IMR-90 (cell line): ENCODE data around the gene HTR5A. TPM values are rescaled to one million over a fixed set of nuclear protein-coding genes. Genes with fewer than 3 reads are reported as not detected.

Experiments used
- ATAC-seq: fragments of 200-7000 bp; cut with Tn5 transposase; 2 replicates; pipeline ENCODE4 v1.9.1; 2020; ENCODE audit warnings: low read depth, mild to moderate bottlenecking, moderate library complexity
- BruUV-seq: library from RNA; stranded (reverse); fragments of 400-500 nt; replicated peaks from 2 replicates; lab custom pipeline; 2021; lab: Mats Ljungman, UMichigan
- CTCF ChIA-PET: fragments of 300-600 bp; formaldehyde crosslinking; extraction: SDS; loops from one replicate; lab custom pipeline; 2021; ENCODE audit warnings: antibody characterized with exemption; lab: Yijun Ruan, JAX
- POLR2A ChIA-PET: fragments of 300-600 bp; sonication (Branson Sonifier 250); formaldehyde crosslinking; loops from one replicate; lab custom pipeline; 2022; ENCODE audit warnings: antibody characterized with exemption; ENCODE audit not compliant: unreplicated experiment; lab: Charles Lee
- DNase-seq: peaks from one replicate; pipeline ENCODE4 v3.0.0; 2013
- H2AFZ ChIP-seq: replicated peaks from 2 replicates; pipeline ENCODE3; 2013; ENCODE audit warnings: low read length, mild to moderate bottlenecking; ENCODE audit not compliant: poor library complexity
- H2AK5ac ChIP-seq: 2 replicates; pipeline ENCODE4 v1.6.1; 2013; ENCODE audit warnings: low read depth, low read length, inconsistent platforms
- H2AK9ac ChIP-seq: replicated peaks from 2 replicates; pipeline ENCODE3; 2013; ENCODE audit warnings: mild to moderate bottlenecking, low read depth, low read length, moderate library complexity; ENCODE audit not compliant: poor library complexity
- H2BK120ac ChIP-seq: 2 replicates; pipeline ENCODE4 v1.6.1; 2013; ENCODE audit warnings: low read depth, low read length, inconsistent platforms
- H2BK15ac ChIP-seq: 3 replicates; pipeline ENCODE4 v1.6.1; 2013; ENCODE audit warnings: low read depth, low read length, inconsistent platforms
- H2BK20ac ChIP-seq: 2 replicates; pipeline ENCODE4 v1.6.1; 2013; ENCODE audit warnings: low read depth, mild to moderate bottlenecking, inconsistent platforms, low read length, moderate library complexity
- H2BK5ac ChIP-seq: 2 replicates; pipeline ENCODE4 v1.6.1; 2013; ENCODE audit warnings: mild to moderate bottlenecking, low read depth, low read length, inconsistent platforms; ENCODE audit not compliant: poor library complexity, severe bottlenecking
- H3K14ac ChIP-seq: replicated peaks from 2 replicates; pipeline ENCODE4 v1.6.1; 2013; ENCODE audit warnings: low read depth, low read length, inconsistent platforms
- H3K18ac ChIP-seq: 2 replicates; pipeline ENCODE4 v1.6.1; 2013; ENCODE audit warnings: low read depth, low read length, control low read depth
- H3K23ac ChIP-seq: 2 replicates; pipeline ENCODE4 v1.6.1; 2013; ENCODE audit warnings: low read depth, low read length, inconsistent platforms
- H3K27ac ChIP-seq: 2 replicates; pipeline ENCODE4 v1.5.1; 2013; ENCODE audit warnings: mild to moderate bottlenecking, control low read depth, low read length; ENCODE audit not compliant: insufficient read depth
- H3K27me3 ChIP-seq: 2 replicates; pipeline ENCODE4 v1.6.1; 2013; ENCODE audit warnings: low read length; ENCODE audit not compliant: control insufficient read depth, insufficient read depth
- H3K36me3 ChIP-seq: 2 replicates; pipeline ENCODE4 v1.6.1; 2013; ENCODE audit warnings: low read length, mixed read lengths; ENCODE audit not compliant: control insufficient read depth, insufficient read depth
- H3K4ac ChIP-seq: 2 replicates; pipeline ENCODE4 v1.6.1; 2013; ENCODE audit warnings: low read depth, low read length, inconsistent platforms
- H3K4me1 ChIP-seq: 2 replicates; pipeline ENCODE4 v1.6.1; 2013; ENCODE audit warnings: low read length, mixed read lengths; ENCODE audit not compliant: control insufficient read depth, insufficient read depth
- H3K4me2 ChIP-seq: 2 replicates; pipeline ENCODE4 v1.6.1; 2013; ENCODE audit warnings: low read depth, mild to moderate bottlenecking, control low read depth, low read length, moderate library complexity
- H3K4me3 ChIP-seq: 2 replicates; pipeline ENCODE4 v1.5.1; 2013; ENCODE audit warnings: low read depth, mild to moderate bottlenecking, control low read depth, low read length, moderate library complexity; ENCODE audit not compliant: insufficient read depth
- H3K56ac ChIP-seq: 2 replicates; pipeline ENCODE4 v1.6.1; 2013; ENCODE audit warnings: low read length, inconsistent platforms; ENCODE audit not compliant: insufficient read depth; ENCODE audit errors: extremely low read depth
- H3K79me1 ChIP-seq, 2 experiments: 2 replicates each; pipeline ENCODE4 v1.6.1; 2013; ENCODE audit warnings: low read length in 2 of 2, inconsistent platforms in 1 of 2, low read depth in 1 of 2
- H3K9ac ChIP-seq: 2 replicates; pipeline ENCODE4 v1.6.1; 2013; ENCODE audit warnings: low read depth, low read length, control low read depth
- H3K9me1 ChIP-seq: 2 replicates; pipeline ENCODE4 v1.6.1; 2013; ENCODE audit warnings: low read length, inconsistent platforms; ENCODE audit not compliant: insufficient read depth
- H3K9me3 ChIP-seq: 2 replicates; pipeline ENCODE4 v1.6.1; 2013; ENCODE audit warnings: low read length; ENCODE audit not compliant: control insufficient read depth, insufficient read depth
- H4K20me1 ChIP-seq: 2 replicates; pipeline ENCODE4 v1.6.1; 2013; ENCODE audit warnings: low read length, inconsistent platforms; ENCODE audit not compliant: insufficient read depth
- H4K5ac ChIP-seq: 2 replicates; pipeline ENCODE4 v1.6.1; 2013; ENCODE audit warnings: mild to moderate bottlenecking, low read depth, low read length, control low read depth
- H4K8ac ChIP-seq, 2 experiments: 2 replicates each; pipeline ENCODE4 v1.6.1; 2013; ENCODE audit warnings: low read depth in 2 of 2, low read length in 2 of 2, control low read depth in 1 of 2, inconsistent platforms in 1 of 2
- H4K91ac ChIP-seq: 2 replicates; pipeline ENCODE4 v1.6.1; 2013; ENCODE audit warnings: low read depth, low read length, inconsistent platforms; ENCODE audit not compliant: insufficient read depth
- BHLHE40 ChIP-seq: fragments of 150-350 bp; IDR thresholded peaks from 2 replicates; pipeline ENCODE4 v1.6.1; 2016; ENCODE audit warnings: mild to moderate bottlenecking, low read depth, low read length
- CEBPB ChIP-seq: IDR thresholded peaks from 2 replicates; pipeline ENCODE4 v1.6.1; 2012; ENCODE audit warnings: low read depth, low read length, improper control_type of control experiment
- CHD1 ChIP-seq: IDR thresholded peaks from 2 replicates; pipeline ENCODE4 v1.6.1; 2012; ENCODE audit warnings: low read depth, low read length, improper control_type of control experiment
- CTCF ChIP-seq: conservative IDR thresholded peaks from 2 replicates; pipeline ENCODE4 v1.5.1; 2012; ENCODE audit warnings: mild to moderate bottlenecking, low read depth, low read length, improper control_type of control experiment
- ELK1 ChIP-seq: fragments of 150-350 bp; IDR thresholded peaks from 2 replicates; pipeline ENCODE4 v1.6.1; 2016; ENCODE audit warnings: low read depth, mild to moderate bottlenecking, low read length, moderate library complexity, borderline replicate concordance
- FOS ChIP-seq: fragments of 150-350 bp; IDR thresholded peaks from 2 replicates; pipeline ENCODE4 v1.6.1; 2016; ENCODE audit warnings: low read depth, low read length
- MAFK ChIP-seq: IDR thresholded peaks from 2 replicates; pipeline ENCODE4 v1.6.1; 2012; ENCODE audit warnings: low read depth, low read length, improper control_type of control experiment
- MAZ ChIP-seq: IDR thresholded peaks from 2 replicates; pipeline ENCODE4 v1.6.1; 2012; ENCODE audit warnings: low read depth, mild to moderate bottlenecking, low read length, improper control_type of control experiment, moderate library complexity, borderline replicate concordance
- MXI1 ChIP-seq: IDR thresholded peaks from 2 replicates; pipeline ENCODE4 v1.6.1; 2012; ENCODE audit warnings: low read depth, mild to moderate bottlenecking, low read length, moderate library complexity, borderline replicate concordance
- NFE2L2 ChIP-seq: fragments of 150-350 bp; IDR thresholded peaks from 2 replicates; pipeline ENCODE4 v1.6.1; 2016; ENCODE audit warnings: low read depth, mild to moderate bottlenecking, low read length
- POLR2A ChIP-seq: IDR thresholded peaks from 2 replicates; pipeline ENCODE4 v1.6.1; 2012; ENCODE audit warnings: mild to moderate bottlenecking, low read depth, low read length
- RAD21 ChIP-seq: IDR thresholded peaks from 2 replicates; pipeline ENCODE4 v1.6.1; 2012; ENCODE audit warnings: low read length, improper control_type of control experiment
- RCOR1 ChIP-seq: IDR thresholded peaks from 2 replicates; pipeline ENCODE4 v1.6.1; 2012; ENCODE audit warnings: mild to moderate bottlenecking, low read length, improper control_type of control experiment; ENCODE audit not compliant: insufficient replicate concordance
- RFX5 ChIP-seq: IDR thresholded peaks from 2 replicates; pipeline ENCODE4 v1.8.0; 2012; ENCODE audit warnings: low read depth, mild to moderate bottlenecking, low read length, moderate library complexity
- SMC3 ChIP-seq: fragments of 150-350 bp; IDR thresholded peaks from 2 replicates; pipeline ENCODE4 v1.6.1; 2016; ENCODE audit warnings: low read depth, mild to moderate bottlenecking, antibody characterized with exemption, low read length, moderate library complexity
- USF2 ChIP-seq: fragments of 150-350 bp; IDR thresholded peaks from 2 replicates; pipeline ENCODE4 v1.6.1; 2017; ENCODE audit warnings: mild to moderate bottlenecking, antibody characterized with exemption, low read length, low read depth
- WGBS, 2 experiments: methylation state at CpG; one replicate each; pipeline versions ENCODE4 v1.1.5 to v1.1.7; 2013; ENCODE audit warnings: missing lambda C conversion rate in 2 of 2; ENCODE audit not compliant: insufficient read length in 1 of 2; ENCODE audit errors: extremely low coverage in 2 of 2; 5-methylcytosine and 5-hydroxymethylcytosine counted together
- dilution Hi-C: fragments of 300-500 bp; cut with HindIII; formaldehyde crosslinking; loops from one replicate; pipeline ENCODE4 v1.14.3; 2018; ENCODE audit warnings: low sequenced_read_pairs; ENCODE audit not compliant: unreplicated experiment
- in situ Hi-C: fragments of 300-500 bp; cut with MboI; formaldehyde crosslinking; loops from 3 replicates; pipeline ENCODE4 v1.14.3; 2019; ENCODE audit warnings: low sequenced_read_pairs, inconsistent platforms, mixed read lengths
- intact Hi-C: fragments of 100-400 bp; cut with micrococcal nuclease; formaldehyde crosslinking; loops from 2 replicates; pipeline ENCODE4 v1.10.0; 2022
- polyA plus RNA-seq, 3 experiments: library from polyadenylated mRNA; depleted of rRNA; stranded (reverse); fragments of >200 nt; gene quantifications; 2 replicates each; pipeline ENCODE4 v1.2.3, GENCODE V29; 2012; ENCODE audit warnings: low replicate concordance in 1 of 3
- total RNA-seq: library from RNA; depleted of rRNA; stranded (reverse); fragments of >200 nt; gene quantifications from 2 replicates; pipeline ENCODE4 v1.2.3, GENCODE V29; 2012

The HTR5A gene
- total and polyA plus RNA-seq, 2 of the 4 experiments (the other 2 are of a cell fraction) = not detected

GRCh38 chr7:155107126-155107525 lies 37.0 kb downstream of the HTR5A start:
- no peak overlapping the region for H3K14ac ChIP-seq
- no peaks in the 10 kb centered on the region for H3K4me1 ChIP-seq
- H2BK15ac ChIP-seq = no peak overlapping the region
- H2BK5ac ChIP-seq = no peak overlapping the region
- H3K4ac ChIP-seq = no peak overlapping the region
- no peak for DNase-seq
- H4K8ac ChIP-seq = no peak overlapping the region
- ChIA-PET POLR2A (no interaction called here), CTCF (no interaction called here)
- H3K79me1 ChIP-seq = no peaks in the 10 kb centered on the region
- H2BK20ac ChIP-seq = no peak overlapping the region
- H2AFZ ChIP-seq = no peak overlapping the region
- no peaks in the 10 kb centered on the region for H3K9me1 ChIP-seq
- H3K56ac ChIP-seq = no peak overlapping the region
- H4K5ac ChIP-seq = no peak overlapping the region
- no peak overlapping the region for H2AK9ac ChIP-seq
- no peak for TF ChIP-seq CHD1
- TF ChIP-seq USF2 = no peak
- TF ChIP-seq MAFK = no peak
- TF ChIP-seq ELK1 = no peak
- no peak for TF ChIP-seq RAD21
- no peak for TF ChIP-seq POLR2A
- TF ChIP-seq FOS = no peak
- TF ChIP-seq BHLHE40 = no peak
- TF ChIP-seq MAZ = no peak
- no peak for TF ChIP-seq CTCF
- TF ChIP-seq MXI1 = no peak
- no peak for TF ChIP-seq SMC3
- TF ChIP-seq RCOR1 = no peak
- TF ChIP-seq CEBPB = no peak
- TF ChIP-seq RFX5 = no peak
- no peak for TF ChIP-seq NFE2L2
- intact Hi-C loops = no loop called here
- WGBS, 2 experiments = 57% methylated on average over 2 of the region's 4 CpGs; no CpG with 5 or more reads in 1 of the 2 experiments
- no peaks in the 10 kb centered on the region for H3K9me3 ChIP-seq
- H4K20me1 ChIP-seq = no peaks in the 10 kb centered on the region
- no peak overlapping the region for H3K27ac ChIP-seq
- H3K4me2 ChIP-seq = no peak overlapping the region
- in situ Hi-C loops = no loop called here
- H2AK5ac ChIP-seq = no peak overlapping the region
- BruUV-seq = no TSS peak
- H4K91ac ChIP-seq = no peak overlapping the region
- H2BK120ac ChIP-seq = no peak overlapping the region
- H3K9ac ChIP-seq = no peak overlapping the region
- no peak overlapping the region for H3K23ac ChIP-seq
- no peak overlapping the region for H3K18ac ChIP-seq
- H3K27me3 ChIP-seq = no peaks in the 10 kb centered on the region
- dilution Hi-C loops = no loop called here
- H3K4me3 ChIP-seq = no peak overlapping the region
- no peak for ATAC-seq
- no peaks in the 10 kb centered on the region for H3K36me3 ChIP-seq
